KG1 (cell line): ENCODE data around the gene ARID4A.
A peak's percentile ranks its signal among the peaks of the same experiment; 100 is the strongest.
"Not testable (repeated sequence)": the region's sequence is repeated elsewhere in the genome, so short reads cannot be mapped to it uniquely, and the experiment has no call there.

Experiments
- DNase-seq: peaks from one replicate; lab custom pipeline; 2025; lab: John Stamatoyannopoulos, UW

The ARID4A gene

GRCh38 chr14:58298477-58299400 is at the start of gene ARID4A:
TSS of gene ARID4A (plus strand) at chr14:58298555. CDS start at chr14:58299855, 1,300 bp downstream.
- peak; percentile 41 for DNase-seq

GRCh38 chr14:58249611-58250010 is 48.7 kb upstream of the ARID4A start:
- DNase-seq: no peak

GRCh38 chr14:58258156-58258555 is 40.2 kb upstream of the ARID4A start:
- DNase-seq: no peak

GRCh38 chr14:58262005-58262404 is 36.4 kb upstream of the ARID4A start:
- not testable (repeated sequence) for DNase-seq

DNA sequence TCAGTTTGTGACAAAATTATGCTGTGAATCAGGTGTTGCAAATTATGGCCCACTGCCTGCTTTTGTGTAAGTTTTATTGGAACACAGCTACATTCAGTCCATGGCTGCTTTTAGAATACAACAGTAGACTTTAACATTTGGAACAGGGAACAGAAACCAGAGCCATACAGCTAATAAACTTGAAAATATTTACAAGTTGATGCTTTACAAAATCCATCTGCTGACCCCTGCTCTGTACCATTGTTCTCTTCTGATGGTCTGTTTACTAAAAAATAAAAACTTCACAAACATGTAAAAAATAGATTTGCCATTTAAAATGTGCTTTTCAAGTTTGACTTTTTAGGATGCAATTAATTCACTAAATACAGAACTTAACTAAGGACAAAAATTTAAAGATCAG is 33.0 kb upstream of the ARID4A start:
- no peak for DNase-seq

DNA sequence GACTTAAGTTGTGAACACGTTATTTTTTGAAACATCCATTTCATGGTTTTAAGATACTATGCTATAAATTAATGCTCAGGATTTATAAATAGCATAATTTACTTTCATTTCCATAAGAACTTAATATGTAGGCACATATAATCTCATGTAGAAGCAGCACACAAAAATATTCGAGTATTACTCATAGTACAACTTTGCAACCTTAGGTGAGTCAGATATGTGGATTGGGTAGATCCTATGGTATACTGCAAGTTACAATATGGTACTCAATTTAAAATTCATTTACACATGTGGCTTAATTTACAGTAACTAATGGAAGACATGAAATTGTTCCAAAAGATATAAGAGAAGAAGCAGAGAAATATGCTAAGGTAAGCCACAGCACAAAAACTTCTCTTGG is 27.7 kb upstream of the ARID4A start:
- DNase-seq: no peak

- DNase-seq: no peak
Observed at GRCh38 chr14:58272588-58273372, 25.6 kb upstream of the ARID4A start.

- DNase-seq: no peak
Observed at GRCh38 chr14:58274881-58275280, 23.5 kb upstream of the ARID4A start.

DNA sequence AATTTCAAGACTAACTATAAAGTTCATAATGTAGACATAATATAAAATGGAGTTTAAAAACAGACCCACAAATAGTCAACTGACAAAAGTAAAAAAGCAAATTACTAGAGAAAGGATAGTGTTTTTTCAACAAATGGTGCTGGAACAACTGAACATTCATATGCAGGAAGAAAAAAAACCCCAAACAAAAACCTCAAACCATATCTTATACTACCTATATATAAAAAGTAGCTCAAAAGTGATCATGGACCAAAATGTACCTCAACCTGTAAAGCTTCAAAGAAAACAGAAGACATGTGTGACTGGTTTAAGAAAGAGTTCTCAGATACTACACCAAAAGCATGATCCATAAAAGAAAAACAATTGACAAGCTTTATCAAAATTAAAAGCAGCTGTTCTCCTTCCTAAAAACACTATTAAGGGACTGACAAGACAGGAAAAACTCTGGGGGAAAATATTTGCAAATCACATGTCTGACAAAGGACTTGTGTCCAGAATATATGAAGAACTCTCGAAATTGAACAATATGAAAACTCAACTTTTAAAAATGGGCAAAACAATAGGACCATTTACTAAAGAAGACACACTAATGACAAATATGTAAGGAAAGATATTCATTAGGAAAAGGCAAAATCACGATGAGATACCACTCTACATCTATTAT is 22.7 kb upstream of the ARID4A start:
- no peak for DNase-seq

GRCh38 chr14:58276208-58276607 is 22.1 kb upstream of the ARID4A start:
- no peak for DNase-seq

DNA sequence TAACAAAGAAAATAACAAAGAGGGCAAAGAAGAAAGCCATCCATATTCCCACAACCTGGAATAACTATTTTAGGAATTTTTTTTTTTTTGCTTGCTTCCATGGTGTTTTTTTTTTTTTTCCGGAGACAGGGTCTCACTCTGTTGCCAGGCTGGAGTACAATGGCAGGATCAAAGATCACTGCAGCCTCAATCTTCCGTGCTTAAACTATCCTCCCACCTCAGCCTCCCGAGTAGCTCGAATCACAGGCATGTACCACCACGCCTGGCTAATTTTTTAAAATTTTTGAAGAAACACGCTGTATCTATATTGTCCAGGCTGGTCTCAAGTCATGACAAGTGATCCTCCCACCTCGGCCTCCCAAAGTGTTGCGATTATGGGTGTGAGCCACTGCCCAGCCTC is 20.2 kb upstream of the ARID4A start:
- DNase-seq: no peak

- no peak for DNase-seq
Observed at GRCh38 chr14:58280954-58281787, 17.2 kb upstream of the ARID4A start.

- DNase-seq: no peak
Observed at GRCh38 chr14:58281969-58282368, 16.4 kb upstream of the ARID4A start.

DNA sequence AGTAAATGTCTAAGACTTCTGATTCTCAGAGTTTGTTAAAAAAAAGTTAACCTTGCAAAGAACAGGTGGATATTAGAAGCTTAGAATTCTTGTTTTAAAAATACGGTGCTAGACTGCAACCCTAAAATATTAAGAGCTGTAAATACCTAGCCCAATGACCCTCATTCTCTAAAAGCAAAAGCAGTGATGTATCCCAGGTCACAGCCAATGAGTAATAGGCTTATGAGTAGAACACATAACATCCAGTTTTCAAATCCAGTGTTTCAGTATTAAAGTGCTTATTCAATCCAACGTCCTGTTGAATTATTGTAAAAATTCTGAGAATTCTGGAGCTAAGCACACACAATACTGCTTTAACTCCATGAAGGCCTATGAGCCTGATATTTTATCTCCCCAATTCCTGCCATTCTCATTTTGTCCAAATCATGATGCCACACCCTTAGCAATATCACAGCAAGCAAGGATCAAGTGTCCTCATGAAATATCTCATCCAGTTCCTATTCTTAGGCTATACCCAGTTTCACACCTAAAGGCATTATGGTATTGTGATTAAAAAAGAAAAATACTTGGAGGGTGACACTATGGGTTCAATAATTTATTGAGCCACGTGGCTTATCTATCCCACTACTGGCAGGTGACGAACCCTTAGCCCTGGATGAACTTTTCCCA is 15.3 kb upstream of the ARID4A start:
- DNase-seq: no peak

- no peak for DNase-seq
Observed at GRCh38 chr14:58283730-58284129, 14.6 kb upstream of the ARID4A start.

GRCh38 chr14:58285132-58285531 is 13.2 kb upstream of the ARID4A start:
- DNase-seq: no peak

- DNase-seq: no peak
Observed at GRCh38 chr14:58287607-58288042, 10.7 kb upstream of the ARID4A start.

- no peak for DNase-seq
Observed at GRCh38 chr14:58288106-58288792, 10.1 kb upstream of the ARID4A start.

GRCh38 chr14:58291646-58292045 is 6.7 kb upstream of the ARID4A start:
- DNase-seq: no peak

GRCh38 chr14:58292187-58292586 is 6.2 kb upstream of the ARID4A start:
- no peak for DNase-seq
